HCT116 (cell line): ENCODE measurements around the gene ZNF695.
"Not testable (repeated sequence)": the region's sequence is repeated elsewhere in the genome, so short reads cannot be mapped to it uniquely, and the experiment has no call there.

Source experiments
- EZH2 ChIP-seq: fragments of 200-600 bp; sonication (generic); IDR thresholded peaks from 2 replicates; pipeline ENCODE4 v1.6.1; 2017; ENCODE audit warnings: antibody characterized with exemption, mixed run types
- TF ChIP-seq, protein P1 (sequence below), 3 experiments: fragments of 200-600 bp in 1 of 3; sonication (generic) in 1 of 3; IDR thresholded peaks in 2 of 3; conservative IDR thresholded peaks in 1 of 3; 2 replicates each; pipeline ENCODE4 v1.5.1; 2012 to 2017; ENCODE audit warnings: low read depth in 2 of 3, low read length in 2 of 3, antibody characterized with exemption in 1 of 3, borderline replicate concordance in 1 of 3, control low read depth in 1 of 3, mild to moderate bottlenecking in 1 of 3, mixed read lengths in 1 of 3, mixed run types in 1 of 3, moderate library complexity in 1 of 3; ENCODE audit not compliant: insufficient read depth in 1 of 3

- TF ChIP-seq, protein P1, sequence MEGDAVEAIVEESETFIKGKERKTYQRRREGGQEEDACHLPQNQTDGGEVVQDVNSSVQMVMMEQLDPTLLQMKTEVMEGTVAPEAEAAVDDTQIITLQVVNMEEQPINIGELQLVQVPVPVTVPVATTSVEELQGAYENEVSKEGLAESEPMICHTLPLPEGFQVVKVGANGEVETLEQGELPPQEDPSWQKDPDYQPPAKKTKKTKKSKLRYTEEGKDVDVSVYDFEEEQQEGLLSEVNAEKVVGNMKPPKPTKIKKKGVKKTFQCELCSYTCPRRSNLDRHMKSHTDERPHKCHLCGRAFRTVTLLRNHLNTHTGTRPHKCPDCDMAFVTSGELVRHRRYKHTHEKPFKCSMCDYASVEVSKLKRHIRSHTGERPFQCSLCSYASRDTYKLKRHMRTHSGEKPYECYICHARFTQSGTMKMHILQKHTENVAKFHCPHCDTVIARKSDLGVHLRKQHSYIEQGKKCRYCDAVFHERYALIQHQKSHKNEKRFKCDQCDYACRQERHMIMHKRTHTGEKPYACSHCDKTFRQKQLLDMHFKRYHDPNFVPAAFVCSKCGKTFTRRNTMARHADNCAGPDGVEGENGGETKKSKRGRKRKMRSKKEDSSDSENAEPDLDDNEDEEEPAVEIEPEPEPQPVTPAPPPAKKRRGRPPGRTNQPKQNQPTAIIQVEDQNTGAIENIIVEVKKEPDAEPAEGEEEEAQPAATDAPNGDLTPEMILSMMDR (IDR thresholded peaks at IDR 0.05 in 2 of 3, conservative IDR thresholded peaks at IDR 0.05 in 1 of 3; ENCODE audit: borderline replicate concordance in 1 of 3, insufficient read depth in 1 of 3, low read depth in 2 of 3, low read length in 2 of 3): not testable (repeated sequence)
- TF ChIP-seq EZH2: not testable (repeated sequence)
Observed at GRCh38 chr1:247004081-247004480, 3.8 kb downstream of the ZNF695 start.
